IPS DF 4.7 (cell line): ENCODE data around the gene PTPRN2.

Source experiments
- DNase-seq: peaks from one replicate; pipeline ENCODE4 v3.0.0-alpha.2; 2013; ENCODE audit warnings: low spot score; ENCODE audit errors: extremely low read depth

PTPRN2 gene

DNA sequence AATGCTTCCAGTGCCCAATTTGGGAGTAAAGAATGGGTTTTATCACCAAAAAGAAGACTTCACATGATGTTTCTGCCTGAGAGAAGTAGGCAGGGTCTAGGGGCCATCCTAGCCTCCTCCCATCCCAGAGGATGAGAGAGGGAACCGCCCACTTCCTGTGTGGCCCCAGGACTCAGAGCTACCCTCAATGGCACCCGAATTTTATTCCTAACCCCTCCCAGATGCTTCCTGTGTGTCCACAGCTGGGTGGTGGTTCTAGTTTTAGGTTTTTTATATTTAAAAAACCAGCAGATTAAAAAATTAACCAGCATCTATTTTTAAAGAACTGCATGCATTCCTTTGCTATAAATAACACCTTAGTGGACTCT, 583.5 kb downstream of the PTPRN2 start:
- no peak for DNase-seq

DNA sequence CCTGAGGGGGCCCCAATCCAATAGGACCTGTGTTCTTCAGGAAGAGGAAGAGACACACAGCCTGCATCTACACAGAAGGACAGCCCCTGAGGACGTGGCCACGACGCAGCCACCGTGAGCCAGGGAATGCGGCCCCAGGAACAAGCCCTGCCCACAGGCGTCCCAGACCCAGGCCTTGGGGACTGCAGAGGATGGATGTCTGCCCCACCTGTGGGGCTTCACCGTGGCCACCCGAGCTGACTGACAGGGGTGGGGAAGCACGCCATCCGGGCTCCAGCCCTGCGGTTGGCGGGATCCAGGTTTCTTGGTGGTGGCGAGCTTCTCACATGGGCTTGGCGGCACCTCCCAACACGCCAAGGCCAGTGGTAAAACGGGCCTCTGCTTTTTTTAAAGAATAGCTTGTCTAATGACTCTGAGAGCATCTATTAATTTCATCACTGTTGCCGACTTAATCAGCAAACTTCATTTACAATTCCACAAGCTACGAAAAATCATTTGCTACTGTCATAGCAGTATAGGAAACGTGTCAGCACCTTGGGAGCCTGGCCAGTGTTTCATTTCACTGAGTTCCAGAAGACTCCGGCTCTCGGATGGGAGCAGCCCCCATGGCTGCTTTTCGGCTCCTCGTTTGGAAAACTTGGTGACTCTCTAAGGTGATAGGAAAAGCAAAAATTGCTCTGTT, 584.0 kb downstream of the PTPRN2 start:
- DNase-seq, result no peak

- DNase-seq, result no peak
These were observed 585.0 kb downstream of the PTPRN2 start for GRCh38 chr7:158002486-158003080.

- DNase-seq, result no peak
These were observed 585.9 kb downstream of the PTPRN2 start for GRCh38 chr7:158001621-158002320.

- no peak for DNase-seq
These were observed 586.6 kb downstream of the PTPRN2 start for GRCh38 chr7:158001003-158001402.

DNA sequence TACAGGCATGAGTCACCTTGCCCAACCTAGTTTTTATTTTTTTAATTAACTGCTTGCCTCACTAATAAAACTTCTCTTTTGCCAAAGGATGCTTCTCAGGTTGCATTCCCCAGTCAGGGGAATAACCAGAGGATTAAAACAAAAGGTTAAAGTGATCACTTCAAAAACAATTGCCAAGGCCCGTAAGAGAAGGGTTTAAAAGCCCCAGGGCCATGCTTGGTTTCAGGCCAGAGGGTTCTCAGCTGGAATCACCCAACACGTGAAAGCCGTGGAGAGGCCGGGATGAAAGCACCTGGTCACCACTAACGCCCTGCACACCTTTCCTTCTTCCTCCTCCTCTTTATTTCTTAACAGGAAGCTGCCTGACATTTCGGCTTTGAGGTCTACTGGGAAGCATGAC, 587.5 kb downstream of the PTPRN2 start:
- no peak for DNase-seq

- no peak for DNase-seq
These were observed 588.6 kb downstream of the PTPRN2 start for GRCh38 chr7:157998884-157999552.

DNA sequence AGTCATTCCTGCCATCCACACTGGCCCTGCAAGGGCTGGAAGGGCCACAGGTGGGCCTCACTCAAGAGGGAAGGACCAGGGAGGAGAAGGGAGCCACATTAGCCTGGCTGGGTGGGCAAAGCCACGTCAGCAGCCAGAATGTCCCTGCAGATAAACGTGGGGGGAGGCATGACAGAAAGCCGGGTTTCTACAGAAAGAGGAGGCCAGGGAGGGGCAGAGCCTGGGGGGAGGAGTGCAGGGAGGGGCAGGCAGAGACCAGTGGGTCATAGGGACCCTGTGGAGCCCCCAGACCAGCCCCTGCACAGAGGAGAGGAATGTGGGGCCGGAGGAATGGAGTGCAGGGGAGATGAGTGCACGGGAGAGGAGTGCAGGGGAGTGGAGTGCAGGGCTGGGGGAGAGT, 590.2 kb downstream of the PTPRN2 start:
- no peak for DNase-seq

GRCh38 chr7:157997080-157997440, 590.6 kb downstream of the PTPRN2 start:
- DNase-seq, result no peak

DNA sequence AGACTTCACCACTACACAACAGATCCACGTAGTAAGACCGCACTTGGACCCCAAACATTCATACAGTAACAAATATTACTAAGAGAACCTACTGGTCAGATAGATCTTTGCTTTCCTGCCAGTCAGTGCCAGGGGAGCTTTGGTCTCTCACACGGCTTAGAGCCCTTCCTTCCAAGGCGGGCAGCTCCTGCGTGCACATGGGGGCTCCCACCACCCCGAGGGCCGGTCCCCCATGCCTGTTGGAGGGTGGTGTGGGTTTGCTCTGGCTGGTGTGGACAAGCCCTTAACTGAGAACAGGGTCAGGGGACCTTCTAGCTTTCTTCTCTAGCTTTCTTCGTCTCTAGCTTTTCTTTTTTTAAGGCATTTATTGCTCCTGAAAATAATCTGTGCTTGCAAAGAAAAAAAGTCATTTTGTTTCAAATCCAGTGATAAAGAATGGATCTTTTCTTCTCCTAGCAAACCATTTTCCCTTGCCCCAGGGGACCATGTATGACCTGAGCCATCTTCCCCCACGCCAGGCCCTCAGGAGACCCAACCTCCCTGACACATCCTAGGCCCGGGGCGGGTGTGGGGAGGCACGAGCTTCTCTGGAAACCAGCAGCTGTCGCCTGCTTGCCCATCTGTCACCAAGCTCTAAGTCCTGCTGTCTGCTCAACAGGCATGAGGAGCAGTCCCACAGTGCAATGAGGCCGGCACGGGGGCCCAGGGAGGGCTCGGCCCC, 591.1 kb downstream of the PTPRN2 start:
- no peak for DNase-seq

GRCh38 chr7:157995815-157996214, 591.8 kb downstream of the PTPRN2 start:
- no peak for DNase-seq

- no peak for DNase-seq
These were observed 593.3 kb downstream of the PTPRN2 start for GRCh38 chr7:157994319-157994718.

- DNase-seq, result no peak
These were observed 594.1 kb downstream of the PTPRN2 start for GRCh38 chr7:157993406-157994105.

- DNase-seq, result no peak
These were observed 595.0 kb downstream of the PTPRN2 start for GRCh38 chr7:157992511-157993160.

DNA sequence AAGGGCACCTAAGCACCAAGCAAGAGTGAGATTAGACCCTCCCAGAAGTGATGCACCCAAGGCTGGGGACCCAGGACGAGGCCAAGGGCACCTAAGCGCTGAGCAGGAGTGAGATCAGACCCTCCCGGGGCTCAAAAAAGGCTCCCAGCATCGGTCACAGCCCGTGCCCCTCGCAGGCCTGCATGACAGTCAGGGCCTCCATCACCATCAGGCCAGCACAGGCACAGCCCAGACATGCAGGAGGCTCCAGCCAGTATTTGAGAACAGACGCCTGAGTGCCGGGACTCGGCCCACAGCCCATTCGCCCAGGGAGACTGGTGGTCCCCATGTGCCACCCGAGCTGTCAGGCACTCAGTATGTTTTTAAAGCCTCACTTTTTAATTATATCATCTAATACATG, 595.9 kb downstream of the PTPRN2 start:
- DNase-seq, result no peak

DNA sequence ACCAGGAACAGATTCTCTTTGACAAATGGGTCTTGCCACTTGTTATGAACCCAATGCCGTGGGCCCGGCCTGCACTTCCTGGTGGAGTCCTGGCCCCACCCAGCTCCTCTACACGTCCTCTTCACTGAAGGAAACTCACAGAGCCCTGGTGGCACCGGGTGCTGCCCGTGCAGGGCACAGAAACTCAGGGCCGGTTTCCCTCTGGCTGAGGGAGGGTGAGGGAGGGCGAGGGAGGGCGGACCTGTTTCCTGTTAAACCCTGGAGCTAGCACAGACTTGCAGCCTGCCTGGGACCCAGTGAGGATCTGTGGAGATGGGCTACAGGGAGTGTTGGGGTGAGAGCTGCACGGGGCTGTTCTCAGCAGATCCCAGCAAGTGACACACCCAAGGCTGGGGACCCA, 596.3 kb downstream of the PTPRN2 start:
- DNase-seq, result no peak

DNA sequence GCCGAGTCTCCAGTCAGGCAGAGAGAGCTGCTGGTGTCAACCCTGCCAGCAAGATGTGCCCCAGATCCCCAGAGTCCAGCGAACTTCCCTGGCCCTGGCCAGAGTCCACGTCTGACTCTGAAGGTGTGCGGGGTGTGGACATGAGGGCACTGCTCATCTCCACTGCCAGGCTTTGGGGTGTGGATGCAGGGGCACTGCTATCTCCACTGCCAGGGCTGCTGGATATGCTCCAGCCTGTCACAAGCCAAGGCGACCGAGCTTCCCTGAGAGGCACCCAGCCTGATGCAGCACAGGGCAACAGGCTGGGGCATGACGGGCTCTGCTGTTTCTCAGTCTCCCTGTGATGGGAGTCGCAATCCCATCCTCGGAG, 596.8 kb downstream of the PTPRN2 start:
- DNase-seq, result no peak

DNA sequence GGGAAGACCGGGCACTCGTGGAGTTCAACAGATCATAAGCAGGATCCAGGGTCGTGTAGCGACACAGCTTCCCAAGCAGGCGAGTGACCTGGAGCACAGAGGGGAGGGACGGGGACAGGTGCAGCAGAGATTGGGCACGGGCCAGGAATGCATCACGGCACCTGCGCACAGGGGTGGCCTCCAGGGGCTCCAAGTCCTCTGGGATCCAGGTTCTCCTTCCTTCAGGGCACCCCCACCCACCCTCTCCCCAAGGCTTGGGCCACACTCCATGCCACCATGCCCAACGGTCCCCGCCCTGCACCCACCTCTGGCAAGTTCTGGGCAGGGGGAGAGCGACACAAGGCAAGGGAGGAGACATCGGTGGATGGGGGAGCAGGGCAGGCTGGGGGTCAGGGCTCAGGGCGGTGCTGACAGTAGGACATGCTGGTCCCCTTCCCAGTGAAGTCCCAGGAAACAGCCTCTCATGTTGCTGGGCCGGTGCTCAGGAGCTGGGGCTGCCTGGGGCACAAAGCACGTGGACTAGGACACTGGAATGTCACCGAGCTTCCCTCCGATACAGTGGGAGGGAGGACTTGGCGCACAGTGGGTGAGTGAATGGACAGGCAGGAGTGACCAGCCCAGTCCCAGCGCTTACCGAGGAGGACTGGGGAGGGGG, 597.3 kb downstream of the PTPRN2 start:
- DNase-seq, result no peak

DNA sequence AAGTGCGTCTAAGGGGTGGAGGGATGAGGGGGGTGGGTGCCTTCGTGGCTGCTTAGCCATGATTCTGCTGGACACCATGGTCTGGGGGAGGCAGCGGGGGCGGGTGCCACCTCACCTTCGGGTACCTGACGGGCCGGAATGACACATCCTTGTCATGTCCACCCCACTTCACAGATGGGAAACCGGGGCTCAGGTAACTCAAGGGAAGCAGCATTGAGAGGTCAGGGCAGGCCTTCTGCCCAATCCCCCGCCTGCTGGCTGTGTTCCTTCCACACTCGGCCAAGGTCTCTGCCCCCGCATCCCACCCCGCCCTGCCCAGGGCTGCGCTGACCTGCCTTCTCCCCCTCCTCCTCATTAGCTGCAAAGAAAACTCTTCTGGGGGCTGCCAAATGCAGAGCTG, 598.0 kb downstream of the PTPRN2 start:
- no peak for DNase-seq

GRCh38 chr7:157987906-157988305, 599.7 kb downstream of the PTPRN2 start:
- DNase-seq, result no peak
